HEK293T (cell line): ENCODE data around the gene KLHL22.

Experiments used
- CTCF ChIA-PET: fragments of 350-600 bp; formaldehyde crosslinking; extraction: SDS; loops from one replicate; lab custom pipeline; 2021; ENCODE audit warnings: antibody characterized with exemption, inconsistent platforms; lab: Yijun Ruan, JAX
- POLR2A ChIA-PET: fragments of 350-600 bp; formaldehyde crosslinking; extraction: SDS; loops from one replicate; lab custom pipeline; 2020; ENCODE audit warnings: antibody characterized with exemption, inconsistent platforms; lab: Yijun Ruan, JAX
- DNase-seq: peaks from one replicate; pipeline ENCODE4 v3.0.0; 2012; ENCODE audit warnings: mixed read lengths; ENCODE audit errors: extremely low spot score
- ARNT ChIP-seq: fragments of 450-650 bp; IDR thresholded peaks from 2 replicates; pipeline ENCODE4 v1.6.1; 2017; ENCODE audit warnings: mild to moderate bottlenecking
- BHLHE40 ChIP-seq: fragments of 450-650 bp; IDR thresholded peaks from 2 replicates; pipeline ENCODE4 v1.6.1; 2016; ENCODE audit warnings: mild to moderate bottlenecking, moderate library complexity, borderline replicate concordance
- CTBP1 ChIP-seq: fragments of 450-650 bp; IDR thresholded peaks from 2 replicates; pipeline ENCODE4 v1.6.1; 2016; ENCODE audit warnings: borderline replicate concordance
- ELF4 ChIP-seq: fragments of 450-650 bp; IDR thresholded peaks from 2 replicates; pipeline ENCODE4 v1.6.1; 2017; ENCODE audit warnings: antibody characterized with exemption
- FOXA1 ChIP-seq: fragments of 450-650 bp; IDR thresholded peaks from 2 replicates; pipeline ENCODE4 v1.6.1; 2016; ENCODE audit warnings: mild to moderate bottlenecking
- FOXK2 ChIP-seq: fragments of 450-650 bp; IDR thresholded peaks from 2 replicates; pipeline ENCODE4 v1.6.1; 2016; ENCODE audit warnings: mild to moderate bottlenecking
- FOXM1 ChIP-seq: fragments of 450-650 bp; IDR thresholded peaks from 2 replicates; pipeline ENCODE4 v1.6.1; 2017; ENCODE audit warnings: mild to moderate bottlenecking, borderline replicate concordance
- HDGF ChIP-seq: fragments of 450-650 bp; IDR thresholded peaks from 2 replicates; pipeline ENCODE4 v1.6.1; 2017; ENCODE audit warnings: antibody characterized with exemption, borderline replicate concordance
- L3MBTL2 ChIP-seq: fragments of 450-650 bp; conservative IDR thresholded peaks from 2 replicates; pipeline ENCODE4 v1.6.1; 2016; ENCODE audit warnings: mild to moderate bottlenecking
- LEF1 ChIP-seq: fragments of 450-650 bp; IDR thresholded peaks from 2 replicates; pipeline ENCODE4 v1.6.1; 2017; ENCODE audit warnings: mild to moderate bottlenecking, borderline replicate concordance
- NFRKB ChIP-seq: fragments of 450-650 bp; IDR thresholded peaks from 2 replicates; pipeline ENCODE4 v1.6.1; 2016; ENCODE audit warnings: mild to moderate bottlenecking, moderate library complexity
- PKNOX1 ChIP-seq: fragments of 450-650 bp; IDR thresholded peaks from 2 replicates; pipeline ENCODE4 v1.6.1; 2016
- SP1 ChIP-seq: fragments of 450-650 bp; IDR thresholded peaks from 2 replicates; pipeline ENCODE4 v1.6.1; 2017
- SUZ12 ChIP-seq: fragments of 450-650 bp; IDR thresholded peaks from 2 replicates; pipeline ENCODE4 v1.6.1; 2016; ENCODE audit warnings: mild to moderate bottlenecking
- TARDBP ChIP-seq: fragments of 450-650 bp; IDR thresholded peaks from 2 replicates; pipeline ENCODE4 v1.6.1; 2016
- ZNF384 ChIP-seq: fragments of 450-650 bp; IDR thresholded peaks from 2 replicates; pipeline ENCODE4 v1.6.1; 2016

KLHL22 gene

GRCh38 chr22:20429254-20430100 lies 66.1 kb downstream of the KLHL22 start:
- ChIA-PET POLR2A (no interaction called here), CTCF (no interaction called here)
- no peak for DNase-seq
- TF ChIP-seq FOXM1 (no peak), FOXA1 (no peak), ZNF384 (no peak), BHLHE40 (no peak), CTBP1 (no peak), FOXK2 (no peak), NFRKB (no peak), SP1 (no peak), TARDBP (no peak), LEF1 (no peak), HDGF (no peak), L3MBTL2 (no peak), PKNOX1 (no peak)

GRCh38 chr22:20428496-20429253 lies 66.9 kb downstream of the KLHL22 start:
- TF ChIP-seq LEF1 (no peak), CTBP1 (no peak), ARNT (no peak), ZNF384 (no peak), BHLHE40 (no peak), FOXK2 (no peak), FOXM1 (no peak), L3MBTL2 (no peak), FOXA1 (no peak), ELF4 (no peak), SP1 (no peak), TARDBP (no peak), SUZ12 (no peak), PKNOX1 (no peak), HDGF (no peak)
- no peak for DNase-seq
- POLR2A ChIA-PET, result interaction anchor here (1.7 kb wide), 1 partner anchor 35 kb away, joined by 4 read pairs; the partner anchor contains the start of gene ZNF74
- CTCF ChIA-PET, result interaction anchor here (0.7 kb wide), 1 partner anchor 1237 kb away, joined by 4 read pairs; the partner anchor contains the start of gene PPIL2

GRCh38 chr22:20427945-20428417 lies 67.6 kb downstream of the KLHL22 start:
- DNase-seq, result no peak
- ChIA-PET POLR2A (interaction anchor here (1.7 kb wide), 1 partner anchor 34 kb away, joined by 4 read pairs; the partner anchor contains the start of gene ZNF74), CTCF (interaction anchor here (0.7 kb wide), 1 partner anchor 1238 kb away, joined by 4 read pairs; the partner anchor contains the start of gene PPIL2)
- TF ChIP-seq ZNF384 (no peak), SP1 (no peak), FOXM1 (no peak), NFRKB (no peak), LEF1 (no peak), CTBP1 (no peak), L3MBTL2 (no peak), ELF4 (no peak), FOXA1 (no peak), TARDBP (no peak), HDGF (no peak), SUZ12 (no peak)

DNA sequence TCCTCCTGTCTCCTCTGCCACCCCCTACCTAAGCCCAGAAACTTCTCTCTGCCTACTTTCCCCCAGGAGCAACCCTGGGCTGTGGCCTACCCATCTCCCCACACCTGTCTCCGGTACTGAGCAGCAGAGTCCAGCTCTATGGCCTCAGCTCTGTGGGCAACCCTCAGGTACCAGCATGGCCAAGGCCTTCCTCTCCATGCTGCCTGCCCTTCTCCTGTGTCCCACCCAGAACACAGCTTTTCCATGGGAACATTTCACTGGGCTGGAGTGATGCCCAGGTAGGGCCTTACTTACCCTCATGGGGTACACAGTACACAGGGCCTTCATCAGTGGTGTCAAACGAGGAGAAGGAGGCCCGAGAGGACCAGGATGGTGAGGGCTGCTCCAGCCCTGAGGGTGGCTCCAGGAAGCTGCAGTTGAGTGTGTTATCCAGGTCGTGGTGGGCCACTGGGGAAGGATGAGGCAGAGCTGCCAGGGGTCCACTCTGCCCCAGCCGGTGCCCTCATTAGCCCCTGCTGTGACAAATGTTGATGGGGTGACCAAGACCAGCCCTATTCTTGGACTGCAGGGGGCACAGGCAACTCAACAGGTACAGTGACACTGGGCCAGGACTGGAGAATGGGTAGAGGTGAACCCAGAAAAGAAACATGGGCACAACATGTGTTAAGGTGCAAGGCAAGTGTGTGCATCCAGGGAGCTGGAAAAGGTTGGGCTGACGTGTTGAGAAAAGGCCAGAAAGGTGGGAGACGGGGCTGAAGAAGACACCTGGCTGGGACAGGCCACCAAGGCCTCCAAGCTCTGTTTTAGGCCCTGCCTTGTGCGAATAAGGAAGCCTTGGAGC lies 68.3 kb downstream of the KLHL22 start:
- ChIA-PET CTCF (no interaction called here), POLR2A (interaction anchor here (1.7 kb wide), 1 partner anchor 34 kb away, joined by 4 read pairs; the partner anchor contains the start of gene ZNF74)
- TF ChIP-seq HDGF (no peak), ELF4 (no peak), ARNT (no peak), FOXK2 (no peak), LEF1 (no peak), BHLHE40 (no peak), FOXA1 (no peak), TARDBP (no peak), PKNOX1 (no peak), CTBP1 (no peak), L3MBTL2 (no peak), SUZ12 (no peak), NFRKB (no peak), ZNF384 (no peak), FOXM1 (no peak), SP1 (no peak)
- no peak for DNase-seq
